Germinal center (tissue), 1 donor: ENCODE results near the gene ZACN.

Source experiments
- DNase-seq: peaks from one replicate; pipeline ENCODE4 v3.0.0; 2012; ENCODE audit warnings: mixed read lengths, low spot score

The ZACN gene

GRCh38 chr17:76082326-76083251, 3.6 kb downstream of the ZACN start:
- DNase-seq: no peak

- DNase-seq: no peak
Measured at GRCh38 chr17:76083536-76084182, 4.7 kb downstream of the ZACN start.

GRCh38 chr17:76085066-76085730, 6.2 kb downstream of the ZACN start:
- no peak for DNase-seq

- DNase-seq: no peak
Measured at GRCh38 chr17:76085731-76086366, 6.9 kb downstream of the ZACN start.

- no peak for DNase-seq
Measured at GRCh38 chr17:76086384-76086783, 7.4 kb downstream of the ZACN start.

GRCh38 chr17:76087531-76087930, 8.5 kb downstream of the ZACN start:
- no peak for DNase-seq

- DNase-seq: no peak
Measured at GRCh38 chr17:76088041-76088867, 9.3 kb downstream of the ZACN start.

- DNase-seq: no peak
Measured at GRCh38 chr17:76088868-76089576, 10.0 kb downstream of the ZACN start.

GRCh38 chr17:76089680-76090516, 10.9 kb downstream of the ZACN start:
- no peak for DNase-seq

GRCh38 chr17:76090517-76091129, 11.6 kb downstream of the ZACN start:
- no peak for DNase-seq

GRCh38 chr17:76091526-76092286, 12.7 kb downstream of the ZACN start:
- no peak for DNase-seq

GRCh38 chr17:76092526-76093413, 13.8 kb downstream of the ZACN start:
- DNase-seq: no peak

- DNase-seq: no peak
Measured at GRCh38 chr17:76094046-76094445, 15.1 kb downstream of the ZACN start.

- no peak for DNase-seq
Measured at GRCh38 chr17:76095943-76096342, 17.0 kb downstream of the ZACN start.

- no peak for DNase-seq
Measured at GRCh38 chr17:76097716-76098295, 18.8 kb downstream of the ZACN start.

- DNase-seq: no peak
Measured at GRCh38 chr17:76102944-76103273, 23.9 kb downstream of the ZACN start.
